GM21717 (cell line): ENCODE data around the gene FBXO2.

Experiments
- ATAC-seq: cut with Tn5 transposase; IDR thresholded peaks from one replicate; pipeline ENCODE4 v1.9.1; 2021; ENCODE audit warnings: mild to moderate bottlenecking, moderate library complexity; ENCODE audit not compliant: unreplicated experiment

The FBXO2 gene

GRCh38 chr1:11654137-11654938 lies at the start of gene FBXO2, which contains the start of gene FBXO44:
FBXO2 (minus strand) TSS chr1:11654429; CDS start chr1:11654340, 89 bp downstream.
FBXO44 (plus strand) TSS chr1:11654877; CDS start chr1:11655836, 959 bp downstream.
- ATAC-seq: peak; percentile 55

- ATAC-seq: no peak
Observed at GRCh38 chr1:11703357-11704193, 49.3 kb upstream of the FBXO2 start.

GRCh38 chr1:11701981-11702803 lies 48.0 kb upstream of the FBXO2 start:
- no peak for ATAC-seq

GRCh38 chr1:11701551-11701961 lies 47.3 kb upstream of the FBXO2 start:
- ATAC-seq: no peak

- no peak for ATAC-seq
Observed at GRCh38 chr1:11700601-11701467, 46.6 kb upstream of the FBXO2 start.

GRCh38 chr1:11697893-11698210 lies 43.6 kb upstream of the FBXO2 start:
- no peak for ATAC-seq

- ATAC-seq: no peak
Observed at GRCh38 chr1:11697188-11697892, 43.1 kb upstream of the FBXO2 start.

- no peak for ATAC-seq
Observed at GRCh38 chr1:11695861-11696260, 41.6 kb upstream of the FBXO2 start.

- no peak for ATAC-seq
Observed at GRCh38 chr1:11693917-11694316, 39.7 kb upstream of the FBXO2 start.

GRCh38 chr1:11693024-11693590 lies 38.9 kb upstream of the FBXO2 start:
- no peak for ATAC-seq

GRCh38 chr1:11691928-11692711 lies 37.9 kb upstream of the FBXO2 start:
- no peak for ATAC-seq

GRCh38 chr1:11691302-11691914 lies 37.2 kb upstream of the FBXO2 start, which contains the start of gene DRAXIN:
DRAXIN (plus strand) TSS chr1:11691710; CDS start chr1:11706259, 14,549 bp downstream.
- no peak for ATAC-seq

- ATAC-seq: no peak
Observed at GRCh38 chr1:11690397-11691301, 36.4 kb upstream of the FBXO2 start.

GRCh38 chr1:11688506-11688905 lies 34.3 kb upstream of the FBXO2 start:
- no peak for ATAC-seq

GRCh38 chr1:11685210-11685752 lies 31.1 kb upstream of the FBXO2 start:
- ATAC-seq: no peak

GRCh38 chr1:11684070-11684469 lies 29.8 kb upstream of the FBXO2 start:
- no peak for ATAC-seq

GRCh38 chr1:11682799-11683198 lies 28.6 kb upstream of the FBXO2 start:
- no peak for ATAC-seq
